HepG2 (cell line): Measurements from ENCODE around the gene TEX19. TPM values are rescaled to one million over a fixed set of nuclear protein-coding genes. Genes with fewer than 3 reads are reported as not detected.

ENCODE experiments used
- AGO1 ChIP-seq: fragments of 200-400 bp; formaldehyde crosslinking; IDR thresholded peaks from 2 replicates; pipeline ENCODE4 v1.6.1; 2017; ENCODE audit warnings: mild to moderate bottlenecking, low read depth, low read length, moderate library complexity; ENCODE audit not compliant: poor library complexity, severe bottlenecking
- BCL3 ChIP-seq: sonication (generic); formaldehyde crosslinking; IDR thresholded peaks from 2 replicates; pipeline ENCODE4 v1.5.1; 2020; ENCODE audit warnings: mild to moderate bottlenecking, missing genetic modification reagents, moderate library complexity
- IRF1 ChIP-seq: sonication (generic); formaldehyde crosslinking; IDR thresholded peaks from 2 replicates; pipeline ENCODE4 v1.4.0; 2020; ENCODE audit warnings: low read depth, mild to moderate bottlenecking, missing genetic modification reagents
- LCORL ChIP-seq, 2 experiments: fragments of 450-650 bp in 1 of 2; sonication (generic) in 1 of 2; formaldehyde crosslinking in 1 of 2; IDR thresholded peaks; 2 replicates each; pipeline versions ENCODE4 v1.5.0 to v1.6.1; 2017 to 2020; ENCODE audit warnings: antibody characterized with exemption in 1 of 2, missing genetic modification reagents in 1 of 2
- MNT ChIP-seq: fragments of 450-650 bp; IDR thresholded peaks from 2 replicates; pipeline ENCODE4 v1.6.1; 2016
- RNF219 ChIP-seq: sonication (generic); formaldehyde crosslinking; IDR thresholded peaks from 2 replicates; pipeline ENCODE4 v1.5.0; 2020; ENCODE audit warnings: mild to moderate bottlenecking, missing genetic modification reagents
- RORA ChIP-seq: sonication (generic); formaldehyde crosslinking; IDR thresholded peaks from 2 replicates; pipeline ENCODE4 v1.5.0; 2020; ENCODE audit warnings: mild to moderate bottlenecking, missing genetic modification reagents, moderate library complexity
- SKIL ChIP-seq: sonication (generic); formaldehyde crosslinking; IDR thresholded peaks from 2 replicates; pipeline ENCODE4 v1.8.0; 2022; ENCODE audit warnings: missing genetic modification reagents, mild to moderate bottlenecking, moderate library complexity, borderline replicate concordance
- SNRNP70 ChIP-seq: fragments of 200-400 bp; formaldehyde crosslinking; IDR thresholded peaks from 2 replicates; pipeline ENCODE4 v1.6.1; 2017; ENCODE audit warnings: mild to moderate bottlenecking, low read depth, low read length, moderate library complexity
- THAP8 ChIP-seq: sonication (generic); formaldehyde crosslinking; IDR thresholded peaks from 2 replicates; pipeline ENCODE4 v1.5.1; 2020; ENCODE audit warnings: missing genetic modification reagents, mild to moderate bottlenecking, borderline replicate concordance
- ZNF18 ChIP-seq: sonication (generic); formaldehyde crosslinking; IDR thresholded peaks from 2 replicates; pipeline ENCODE4 v1.8.0; 2022; ENCODE audit warnings: mild to moderate bottlenecking, missing genetic modification reagents; ENCODE audit not compliant: insufficient replicate concordance
- ZNF232 ChIP-seq: sonication (generic); formaldehyde crosslinking; IDR thresholded peaks from 2 replicates; pipeline ENCODE4 v1.4.0; 2020; ENCODE audit warnings: missing genetic modification reagents, borderline replicate concordance
- ZNF839 ChIP-seq: sonication (generic); formaldehyde crosslinking; IDR thresholded peaks from 2 replicates; pipeline ENCODE4 v1.4.0; 2020; ENCODE audit warnings: missing genetic modification reagents, mild to moderate bottlenecking, borderline replicate concordance
- polyA plus RNA-seq, 8 experiments: library from polyadenylated mRNA; depleted of rRNA in 3 of 8; stranded (reverse) in 7 of 8; unstranded in 1 of 8; fragments of >200 nt; fragmentation: Illumina TruSeq in 4 of 8; extraction: Trizol in 4 of 8; gene quantifications; 2 replicates each; pipeline versions ENCODE4 v1.2.1 to v1.2.3, GENCODE V29; 2011 to 2016; ENCODE audit warnings: low read depth in 4 of 8, missing spikeins in 1 of 8, mixed read lengths in 1 of 8; ENCODE audit not compliant: insufficient read depth in 1 of 8
- total RNA-seq, 5 experiments: library from RNA; depleted of rRNA; stranded (reverse); fragments of >200 nt; fragmentation: Illumina TruSeq; extraction: Trizol; gene quantifications; 2 replicates each; pipeline ENCODE4 v1.2.3, GENCODE V29; 2016; ENCODE audit warnings: low read depth in 1 of 5

TEX19 gene
- total and polyA plus RNA-seq, 2 of the 13 experiments (the other 11 are each of a cell fraction or from before 2014, with no cell fraction given), result 1.3 to 6.0 TPM

GRCh38 chr17:82412535-82413520, 53.8 kb downstream of the TEX19 start (continued):
- TF ChIP-seq MNT (no peak), BCL3 (no peak), LCORL (IDR thresholded peaks at IDR 0.05) (no peak), LCORL (CRISPR knock-in tag; IDR thresholded peaks at IDR 0.05) (peak; percentile 49), ZNF839 (CRISPR knock-in tag) (no peak), IRF1 (CRISPR knock-in tag) (no peak), THAP8 (CRISPR knock-in tag) (no peak), RORA (no peak), RNF219 (CRISPR knock-in tag) (no peak), SKIL (CRISPR knock-in tag) (no peak), SNRNP70 (no peak), ZNF18 (CRISPR knock-in tag) (no peak), AGO1 (no peak), ZNF232 (CRISPR knock-in tag) (no peak)
